ENCODE measurements around the gene PALM2AKAP2. TPM values are rescaled to one million over a fixed set of nuclear protein-coding genes. Genes with fewer than 3 reads are reported as not detected.

Gene PALM2AKAP2
- total RNA-seq, 4 donors from 2014 or later, result 1.2 to 3.6 (median 2.6) TPM

- H3K4me3 ChIP-seq (ENCODE audit: low read depth, poor library complexity, severe bottlenecking), result no peak overlapping the region
- 93% methylated on average over 6 of the region's 6 CpGs for WGBS, 2 donors
- intact Hi-C loops (cut with DNase I; ENCODE audit: low total_unique reads), result loop anchor here (10.0 kb wide), 1 partner anchor 239 kb away; no protein-coding TSS in a partner anchor
- DNase-seq (ENCODE audit: low spot score in 2 of 2), result no peak
- TF ChIP-seq POLR2A (IDR thresholded peaks at IDR 0.05) (no peak), CTCF (IDR thresholded peaks at IDR 0.05) (no peak)
Observed at GRCh38 chr9:109813829-109814228, 33.8 kb downstream of the PALM2AKAP2 start.

GRCh38 chr9:109815366-109815947, 35.5 kb downstream of the PALM2AKAP2 start:
- intact Hi-C loops (cut with DNase I; ENCODE audit: low total_unique reads), result loop anchor here (10.0 kb wide), 1 partner anchor 241 kb away; no protein-coding TSS in a partner anchor

GRCh38 chr9:109816490-109816889, 36.5 kb downstream of the PALM2AKAP2 start:
- DNase-seq (ENCODE audit: low spot score in 2 of 2), result peak in 1 of 2 donors; percentile 38
- H3K4me3 ChIP-seq (ENCODE audit: low read depth, poor library complexity, severe bottlenecking), result no peak overlapping the region
- TF ChIP-seq POLR2A (IDR thresholded peaks at IDR 0.05) (no peak), CTCF (IDR thresholded peaks at IDR 0.05) (peak in 1 of 3 donors; percentile 33)
- intact Hi-C loops (cut with DNase I; ENCODE audit: low total_unique reads), result loop anchor here (10.0 kb wide), 1 partner anchor 242 kb away; no protein-coding TSS in a partner anchor
- 42 to 44% methylated on average over 4 of the region's 4 CpGs for WGBS, 2 donors

More at GRCh38 chr9:109815366-109815947, 35.5 kb downstream of the PALM2AKAP2 start:
- no peak for DNase-seq (ENCODE audit: low spot score in 2 of 2)
- no peak overlapping the region for H3K4me3 ChIP-seq (ENCODE audit: low read depth, poor library complexity, severe bottlenecking)
- no peak for TF ChIP-seq POLR2A (IDR thresholded peaks at IDR 0.05)
- no peak for TF ChIP-seq CTCF (IDR thresholded peaks at IDR 0.05)

- intact Hi-C loops (cut with DNase I; ENCODE audit: low total_unique reads), result loop anchor here (10.0 kb wide), 1 partner anchor 242 kb away; no protein-coding TSS in a partner anchor
- H3K4me3 ChIP-seq (ENCODE audit: low read depth, poor library complexity, severe bottlenecking), result no peak overlapping the region
- no peak for DNase-seq (ENCODE audit: low spot score in 2 of 2)
- 58% methylated on average over 6 of the region's 6 CpGs for WGBS, 2 donors
- no peak for TF ChIP-seq POLR2A (IDR thresholded peaks at IDR 0.05)
- TF ChIP-seq CTCF (IDR thresholded peaks at IDR 0.05), result no peak
Observed at GRCh38 chr9:109817146-109817845, 37.3 kb downstream of the PALM2AKAP2 start.

- intact Hi-C loops (cut with DNase I; ENCODE audit: low total_unique reads), result loop anchor here (10.0 kb wide), 1 partner anchor 243 kb away; no protein-coding TSS in a partner anchor
Observed at GRCh38 chr9:109817846-109818472, 38.0 kb downstream of the PALM2AKAP2 start.

More at GRCh38 chr9:109817846-109818472, 38.0 kb downstream of the PALM2AKAP2 start:
- DNase-seq (ENCODE audit: low spot score in 2 of 2), result peak; percentile 84 to 86
- H3K4me3 ChIP-seq (ENCODE audit: low read depth, poor library complexity, severe bottlenecking), result no peak overlapping the region
- TF ChIP-seq POLR2A (IDR thresholded peaks at IDR 0.05), result no peak
- TF ChIP-seq CTCF (IDR thresholded peaks at IDR 0.05), result peak in 1 of 3 donors; percentile 46
- 2 to 4% methylated on average over 9 of the region's 9 CpGs for WGBS, 2 donors

Measured in lower leg skin (tissue), 4 donors.